ENCODE measurements around the gene KLHL22. TPM values are rescaled to one million over a fixed set of nuclear protein-coding genes. Genes with fewer than 3 reads are reported as not detected.
A peak's percentile ranks its signal among the peaks of the same experiment; 100 is the strongest.

KLHL22 gene
- total RNA-seq, 4 donors from 2014 or later, result 38.0 to 76.9 (median 61.0) TPM

- no peak overlapping the region for H3K4me3 ChIP-seq (replicated peaks in 1 of 3)
- 94 to 95% methylated on average over 4 of the region's 4 CpGs for WGBS, 2 donors
- no peak for TF ChIP-seq POLR2A (IDR thresholded peaks at IDR 0.05)
- no peak for TF ChIP-seq CTCF (IDR thresholded peaks at IDR 0.05)
- intact Hi-C loops (cut with DNase I), result no loop called here
- DNase-seq, result no peak
- H3K27ac ChIP-seq, result no peak overlapping the region
- H3K9me3 ChIP-seq, result no peaks in the 10 kb centered on the region
- H3K4me1 ChIP-seq, result peaks cover 21 to 31% of the 10 kb centered on the region in 2 donors
- no peaks in the 10 kb centered on the region for H3K27me3 ChIP-seq
- peaks cover 0 to 9% of the 10 kb centered on the region in 2 donors for H3K36me3 ChIP-seq
Measured at GRCh38 chr22:20439556-20439927, 56.1 kb downstream of the KLHL22 start.

GRCh38 chr22:20438678-20439492, 56.7 kb downstream of the KLHL22 start:
- Histone ChIP-seq H3K36me3 (peaks cover 0 to 6% of the 10 kb centered on the region in 2 donors), H3K27ac (peak overlapping the region in 2 of 3 donors; percentile 36 to 69), H3K9me3 (no peaks in the 10 kb centered on the region), H3K27me3 (no peaks in the 10 kb centered on the region), H3K4me3 (replicated peaks in 1 of 3) (no peak overlapping the region), H3K4me1 (peaks cover 21 to 31% of the 10 kb centered on the region in 2 donors)
- DNase-seq, result peak in 1 of 2 donors; percentile 37
- WGBS, 2 donors, result 47 to 57% methylated on average over 9 to 13 of the region's 13 CpGs
- intact Hi-C loops (cut with DNase I), result no loop called here
- TF ChIP-seq CTCF (IDR thresholded peaks at IDR 0.05), result no peak

- WGBS, 2 donors, result 30 to 39% methylated on average over 6 of the region's 6 CpGs
- intact Hi-C loops (cut with DNase I), result no loop called here
Measured at GRCh38 chr22:20438427-20438677, 57.2 kb downstream of the KLHL22 start.

GRCh38 chr22:20437613-20438426, 57.8 kb downstream of the KLHL22 start, which contains the start of gene SCARF2:
TSS of gene SCARF2 (minus strand) at chr22:20437825. CDS start at chr22:20437754, 71 bp downstream.
- no peaks in the 10 kb centered on the region for H3K9me3 ChIP-seq
- TF ChIP-seq POLR2A (IDR thresholded peaks at IDR 0.05), result peak in 1 of 2 donors; percentile 10
- TF ChIP-seq CTCF (IDR thresholded peaks at IDR 0.05), result no peak
- H3K27me3 ChIP-seq, result no peaks in the 10 kb centered on the region
- WGBS, 2 donors, result 2 to 20% methylated on average over 8 to 18 of the region's 95 CpGs
- intact Hi-C loops (cut with DNase I), result no loop called here
- peak within 1 kb of the TSS; percentile 52 to 71 (median 53) for H3K4me3 ChIP-seq (replicated peaks in 1 of 3)
- peak; percentile 51 to 56 for DNase-seq
- peak within 1 kb of the TSS; percentile 36 to 69 (median 56) for H3K27ac ChIP-seq
- peaks cover 21 to 40% of the 10 kb centered on the region in 2 donors for H3K4me1 ChIP-seq
- peaks cover 0 to 6% of the 10 kb centered on the region in 2 donors for H3K36me3 ChIP-seq

More at GRCh38 chr22:20438427-20438677, 57.2 kb downstream of the KLHL22 start:
- H3K4me3 ChIP-seq (replicated peaks in 1 of 3), result peak overlapping the region in 2 of 3 donors; percentile 52 to 71
- no peak for DNase-seq
- no peaks in the 10 kb centered on the region for H3K9me3 ChIP-seq
- peak overlapping the region in 2 of 3 donors; percentile 36 to 69 for H3K27ac ChIP-seq
- peaks cover 0 to 6% of the 10 kb centered on the region in 2 donors for H3K36me3 ChIP-seq
- H3K4me1 ChIP-seq, result peaks cover 21 to 35% of the 10 kb centered on the region in 2 donors
- H3K27me3 ChIP-seq, result no peaks in the 10 kb centered on the region
- TF ChIP-seq POLR2A (IDR thresholded peaks at IDR 0.05) (no peak), CTCF (IDR thresholded peaks at IDR 0.05) (no peak)
